HEK293T (cell line): ENCODE data around the gene GMEB1.

ENCODE experiments used
- ARNT ChIP-seq: fragments of 450-650 bp; IDR thresholded peaks from 2 replicates; pipeline ENCODE4 v1.6.1; 2017; ENCODE audit warnings: mild to moderate bottlenecking
- FOXA1 ChIP-seq: fragments of 450-650 bp; IDR thresholded peaks from 2 replicates; pipeline ENCODE4 v1.6.1; 2016; ENCODE audit warnings: mild to moderate bottlenecking
- FOXM1 ChIP-seq: fragments of 450-650 bp; IDR thresholded peaks from 2 replicates; pipeline ENCODE4 v1.6.1; 2017; ENCODE audit warnings: mild to moderate bottlenecking, borderline replicate concordance
- SP1 ChIP-seq: fragments of 450-650 bp; IDR thresholded peaks from 2 replicates; pipeline ENCODE4 v1.6.1; 2017
- SUZ12 ChIP-seq: fragments of 450-650 bp; IDR thresholded peaks from 2 replicates; pipeline ENCODE4 v1.6.1; 2016; ENCODE audit warnings: mild to moderate bottlenecking
- TF ChIP-seq, protein P1 (sequence below): fragments of 450-650 bp; IDR thresholded peaks from 2 replicates; pipeline ENCODE4 v1.6.1; 2016

DNA sequence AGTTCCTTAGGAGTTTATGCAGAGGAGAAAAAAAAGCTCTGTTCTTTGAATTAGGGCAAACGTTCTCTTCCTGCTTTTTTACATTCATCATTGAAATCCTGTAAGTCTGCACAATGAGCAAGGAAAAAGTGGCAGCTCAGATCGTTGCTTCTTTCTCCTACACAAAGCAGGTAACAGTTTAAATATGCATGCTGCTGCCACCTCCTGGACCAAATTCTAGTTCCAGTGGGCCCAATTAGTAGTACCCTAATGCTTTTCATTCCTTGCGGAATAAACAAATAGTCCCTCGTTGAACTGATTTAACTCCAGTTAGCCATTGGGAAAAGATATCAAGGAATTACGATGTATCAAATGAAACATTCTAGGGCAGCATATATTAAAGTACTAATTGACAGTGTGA is 88.3 kb downstream of the GMEB1 start:
- TF ChIP-seq SUZ12 (no peak), FOXA1 (no peak), ARNT (no peak), FOXM1 (no peak), SP1 (no peak)
- TF ChIP-seq, protein P1, sequence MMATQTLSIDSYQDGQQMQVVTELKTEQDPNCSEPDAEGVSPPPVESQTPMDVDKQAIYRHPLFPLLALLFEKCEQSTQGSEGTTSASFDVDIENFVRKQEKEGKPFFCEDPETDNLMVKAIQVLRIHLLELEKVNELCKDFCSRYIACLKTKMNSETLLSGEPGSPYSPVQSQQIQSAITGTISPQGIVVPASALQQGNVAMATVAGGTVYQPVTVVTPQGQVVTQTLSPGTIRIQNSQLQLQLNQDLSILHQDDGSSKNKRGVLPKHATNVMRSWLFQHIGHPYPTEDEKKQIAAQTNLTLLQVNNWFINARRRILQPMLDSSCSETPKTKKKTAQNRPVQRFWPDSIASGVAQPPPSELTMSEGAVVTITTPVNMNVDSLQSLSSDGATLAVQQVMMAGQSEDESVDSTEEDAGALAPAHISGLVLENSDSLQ: no peak
